CD4-positive, alpha-beta T cell treated with Interleukin-17A for 4 hours (primary cell): ENCODE results near the gene VPS39.
A peak's percentile ranks its signal among the peaks of the same experiment; 100 is the strongest.

Experiments used
- DNase-seq: peaks from one replicate; pipeline ENCODE4 v3.0.0-alpha.2; 2020; ENCODE audit warnings: mixed read lengths

The VPS39 gene

DNA sequence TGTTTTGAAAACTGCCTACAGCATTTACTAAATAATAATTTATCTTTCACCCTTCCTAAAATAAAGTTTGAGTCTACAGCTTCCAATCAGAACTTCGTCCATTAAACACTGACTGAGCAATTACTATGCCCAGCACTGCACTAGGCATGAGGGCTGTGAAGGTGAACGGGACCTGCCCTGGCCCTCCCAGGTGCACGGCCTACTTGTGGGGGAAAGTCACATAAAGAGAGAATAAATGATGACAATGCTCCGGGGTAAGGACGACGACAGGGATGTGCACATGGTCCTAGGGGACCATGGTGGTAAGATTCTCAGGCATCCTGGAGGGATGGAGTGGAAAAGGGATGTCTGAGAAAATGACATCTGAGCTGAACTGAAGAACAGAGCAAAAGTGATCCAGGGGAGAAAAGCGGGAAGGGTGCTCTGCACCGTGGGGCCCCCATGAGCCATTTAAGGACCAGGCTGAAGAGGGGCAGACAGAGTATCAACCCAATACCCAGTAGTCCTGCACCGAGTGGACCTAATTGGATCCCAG is 63.2 kb downstream of the VPS39 start:
- no peak for DNase-seq

DNA sequence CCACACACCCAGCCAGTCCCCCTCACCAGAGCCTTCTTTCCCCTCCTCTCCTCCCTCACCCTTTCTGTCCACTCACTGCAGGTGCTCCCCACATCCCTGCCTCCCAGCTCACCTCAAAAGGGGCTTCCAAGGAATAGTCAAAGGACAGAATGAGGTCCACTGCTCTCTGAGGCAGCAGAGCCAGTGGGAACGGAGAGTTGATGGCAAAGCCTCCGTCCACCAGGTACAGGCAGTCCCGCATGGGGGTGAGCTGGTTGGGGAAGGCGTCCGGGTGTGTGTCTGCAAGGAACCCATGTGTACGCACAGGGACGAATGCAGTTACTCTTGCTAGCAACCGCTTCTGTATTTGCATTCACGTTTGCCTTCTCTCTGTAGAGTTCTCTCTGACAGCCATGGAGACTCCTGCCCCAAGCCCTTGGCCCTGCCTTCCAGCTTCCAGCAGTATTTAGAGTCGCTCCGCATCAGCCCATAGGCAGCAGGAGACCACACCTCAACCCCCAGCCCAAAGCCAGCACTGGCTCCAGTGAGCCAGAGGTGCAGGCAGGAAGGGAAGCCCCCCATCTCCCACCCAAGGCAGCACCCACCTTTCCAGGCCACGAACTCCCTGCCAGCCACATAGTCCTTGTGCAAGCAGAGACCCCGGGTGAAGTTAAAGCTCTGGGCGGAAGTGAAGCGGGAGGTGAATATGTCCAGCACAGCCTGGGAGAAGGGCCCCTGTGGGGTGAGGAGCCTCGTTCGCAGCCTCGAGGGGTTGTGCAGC is 64.1 kb downstream of the VPS39 start:
- DNase-seq: no peak

DNA sequence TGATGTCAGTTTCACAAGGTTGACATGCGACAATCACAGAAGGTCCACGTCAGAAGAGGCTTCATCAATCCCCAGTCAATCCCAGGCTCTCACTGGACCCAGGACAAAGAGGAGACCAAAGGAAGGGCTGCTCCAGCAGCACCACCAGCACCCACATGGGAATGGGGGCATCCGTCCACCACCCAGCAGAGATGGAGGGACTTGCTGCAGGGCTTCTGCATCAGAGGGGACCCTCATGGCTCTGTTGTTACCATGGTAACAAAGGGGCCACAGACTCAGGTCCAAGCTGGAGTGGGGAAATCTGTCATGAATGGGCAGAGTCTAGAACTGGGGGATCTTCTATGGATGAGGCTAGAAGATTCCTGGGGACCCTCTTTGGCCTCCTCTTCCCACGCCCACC is 64.7 kb downstream of the VPS39 start:
- no peak for DNase-seq

DNA sequence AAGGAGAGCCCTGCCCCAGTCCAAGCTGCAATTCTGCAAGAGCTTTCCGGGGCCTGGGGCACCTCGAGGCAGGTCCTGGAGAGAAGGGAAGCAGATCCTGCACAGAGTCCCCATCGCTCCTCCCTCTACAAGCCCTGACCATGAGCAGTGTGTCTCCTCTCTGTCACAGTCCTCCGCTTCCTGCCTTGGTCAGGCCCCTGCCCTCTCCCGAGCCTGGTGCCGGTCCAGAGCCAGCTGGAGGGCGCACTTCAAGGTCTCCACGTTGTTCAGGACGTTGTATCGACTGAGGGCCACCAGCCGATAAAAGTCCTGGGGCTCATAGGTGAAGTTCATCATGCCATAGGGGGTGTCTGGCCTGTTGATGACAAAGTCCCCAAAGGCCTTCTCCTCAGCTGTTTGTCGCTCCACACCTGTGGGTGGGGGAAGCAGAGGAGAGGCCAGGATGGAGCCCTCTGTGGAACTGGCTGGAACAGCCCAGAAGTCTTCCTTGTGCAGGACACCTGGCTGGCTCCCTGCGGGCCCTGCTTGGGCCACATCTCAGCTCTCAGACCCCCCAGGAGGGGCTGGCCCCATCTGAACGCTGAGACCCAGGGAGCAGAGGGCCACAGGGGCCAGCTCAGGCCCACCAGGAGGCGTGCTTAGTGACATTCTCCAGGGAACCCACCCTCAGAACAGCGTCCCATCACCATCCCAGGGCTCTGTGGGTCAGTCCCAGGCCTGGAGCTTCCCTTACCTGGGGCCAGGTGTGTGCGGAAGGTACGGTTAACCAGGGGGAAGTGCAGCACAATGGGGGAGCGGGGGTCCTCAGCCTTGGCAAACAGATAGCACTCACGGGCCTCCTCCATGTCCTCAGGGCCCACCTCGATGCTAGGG is 66.1 kb downstream of the VPS39 start:
- no peak for DNase-seq

DNA sequence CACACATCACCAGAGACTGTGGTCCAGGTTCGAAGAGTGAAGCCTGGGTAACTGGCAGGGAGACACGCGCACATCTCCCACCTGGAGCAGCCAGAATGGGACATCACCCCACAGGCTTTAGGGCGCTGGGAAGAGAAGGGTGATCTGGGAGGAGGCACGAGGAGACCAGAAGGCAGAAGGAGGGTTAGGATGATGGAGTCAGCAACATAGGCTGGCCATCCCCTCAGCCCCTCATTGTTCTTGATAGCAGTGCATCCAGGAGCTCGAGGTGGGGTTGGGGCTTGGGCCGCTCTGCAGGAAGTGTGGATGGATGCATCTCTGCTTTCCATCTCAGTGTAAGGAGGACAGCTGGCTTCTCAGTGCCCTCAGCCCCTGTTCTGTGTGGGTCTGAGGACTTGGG is 66.9 kb downstream of the VPS39 start:
- DNase-seq: no peak

DNA sequence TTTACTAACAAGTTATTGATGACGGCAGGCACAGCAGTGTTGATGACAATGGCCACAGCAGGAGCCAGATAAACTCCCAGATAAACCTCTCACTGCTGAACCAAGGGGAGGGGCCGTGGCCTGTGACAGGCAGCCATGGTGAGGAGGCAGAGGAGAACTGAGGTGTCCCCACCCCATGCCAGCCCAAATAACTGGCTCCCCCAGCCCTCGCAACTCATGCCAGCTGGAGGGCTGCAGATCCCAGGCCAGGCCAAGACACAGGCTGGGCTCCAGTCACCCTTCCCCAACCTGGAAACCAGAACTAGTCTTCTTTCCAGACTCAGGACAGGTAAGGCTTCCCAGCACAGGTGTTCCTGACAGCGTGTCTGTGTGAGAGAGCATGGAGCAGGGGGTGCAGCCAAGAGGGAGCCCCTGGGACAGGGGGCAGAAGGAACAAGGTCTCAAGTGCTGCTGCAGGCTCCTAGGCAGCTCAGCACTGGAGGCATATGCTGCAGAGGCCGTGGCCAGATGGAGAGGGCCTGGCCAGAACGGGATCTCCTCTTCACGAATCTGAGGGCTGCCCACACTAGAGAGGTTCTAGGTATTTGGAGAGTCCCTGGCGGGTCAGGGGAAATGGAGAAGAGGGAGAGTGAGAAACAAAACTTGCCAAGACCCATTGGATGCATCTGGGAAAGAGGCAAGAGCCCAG is 67.6 kb downstream of the VPS39 start:
- no peak for DNase-seq

DNA sequence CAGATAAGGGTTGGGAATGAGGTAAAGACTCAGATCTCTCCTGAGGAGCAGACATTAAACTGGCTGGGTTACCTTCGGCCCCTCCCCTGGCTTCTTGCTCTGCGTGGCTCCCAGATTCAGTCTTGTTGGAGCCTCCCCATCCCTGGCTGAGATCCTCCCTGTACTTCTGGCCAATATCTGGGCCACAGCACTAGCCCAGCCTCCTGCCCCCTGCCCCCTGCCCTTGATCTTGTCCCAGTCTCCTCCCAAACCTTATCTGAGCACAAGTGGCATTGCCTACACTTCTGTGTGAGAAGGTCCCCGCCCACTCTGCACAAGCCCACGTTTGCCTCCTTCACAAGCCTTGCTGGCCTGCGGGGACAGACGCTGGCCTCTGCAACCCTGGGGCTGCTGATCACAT is 68.5 kb downstream of the VPS39 start:
- DNase-seq: no peak

DNA sequence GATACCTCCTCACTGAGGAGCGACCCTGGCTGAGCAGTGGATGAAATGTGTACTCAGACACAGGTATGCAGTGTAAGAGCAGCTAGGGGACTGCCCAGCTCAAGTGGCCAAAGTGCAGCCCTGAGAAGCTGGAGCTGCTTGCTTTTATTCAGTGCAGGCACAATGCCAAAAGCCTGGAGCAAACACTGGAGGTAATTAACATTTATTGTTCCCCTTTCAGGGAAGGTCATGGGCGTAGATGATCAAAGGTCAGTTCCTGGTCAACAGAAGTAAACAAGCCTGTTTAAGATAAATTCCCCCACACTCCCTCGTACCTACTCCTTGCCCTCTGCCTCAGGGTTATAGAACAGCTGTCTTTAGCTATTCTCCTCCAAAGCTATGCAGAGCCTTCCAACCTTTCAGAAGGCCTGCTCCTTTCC is 69.1 kb downstream of the VPS39 start:
- DNase-seq: no peak

DNA sequence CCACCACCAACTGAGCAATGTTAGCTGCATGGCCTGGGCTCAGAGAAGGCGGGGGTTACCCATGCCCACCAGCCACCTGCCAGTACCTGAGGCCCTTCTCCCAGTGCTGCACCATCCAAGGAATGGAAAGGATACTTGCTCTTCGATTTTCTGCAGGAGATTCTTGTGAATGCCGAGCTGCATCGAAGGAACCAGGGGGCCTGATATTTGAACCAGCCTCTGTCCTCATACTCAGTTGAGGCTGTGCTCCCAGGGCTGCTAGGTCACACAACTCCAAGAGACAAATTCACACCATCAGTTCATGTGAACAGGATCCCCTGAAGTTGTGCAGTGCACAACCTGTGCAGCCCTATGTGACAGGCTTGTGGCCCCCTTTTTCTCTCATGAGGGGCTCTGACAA is 69.7 kb downstream of the VPS39 start:
- DNase-seq: no peak

DNA sequence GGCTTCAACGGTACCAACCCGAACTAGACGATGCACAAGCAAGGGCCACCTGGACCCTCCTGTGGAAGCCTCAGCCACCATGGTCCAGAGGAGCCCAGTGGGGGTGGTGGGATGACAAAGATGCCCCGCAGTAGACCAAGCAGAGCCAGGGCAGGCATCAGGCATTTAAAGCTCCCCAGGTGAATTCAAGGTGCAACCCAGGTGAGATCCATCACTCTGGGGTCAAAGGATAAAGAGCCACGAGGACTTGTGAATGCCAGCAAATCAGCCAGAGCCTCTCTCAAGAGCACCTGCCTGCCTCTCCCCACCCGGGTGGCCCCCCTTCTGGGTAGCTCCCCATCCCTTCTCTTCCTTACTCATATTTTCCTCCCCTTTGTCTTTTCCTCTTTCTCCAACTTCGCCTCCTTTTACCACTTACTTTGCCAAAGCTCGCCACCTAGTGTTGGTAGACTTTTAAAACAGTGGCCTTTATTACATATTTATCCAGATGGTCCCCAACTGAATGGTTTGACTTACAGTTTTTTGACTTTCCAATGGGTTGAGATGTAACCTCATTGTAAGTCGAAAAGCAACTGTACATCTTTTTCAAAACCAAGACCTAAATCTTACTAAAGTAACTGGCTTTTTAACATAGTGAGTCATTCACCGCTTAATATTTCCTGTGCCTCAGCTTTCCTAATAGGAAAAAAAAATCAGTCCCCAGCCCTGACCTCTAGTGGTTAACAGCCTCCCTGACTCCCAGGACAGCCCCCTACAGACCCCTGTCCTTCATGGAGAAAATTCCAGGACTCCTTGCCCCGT is 70.4 kb downstream of the VPS39 start:
- no peak for DNase-seq

DNA sequence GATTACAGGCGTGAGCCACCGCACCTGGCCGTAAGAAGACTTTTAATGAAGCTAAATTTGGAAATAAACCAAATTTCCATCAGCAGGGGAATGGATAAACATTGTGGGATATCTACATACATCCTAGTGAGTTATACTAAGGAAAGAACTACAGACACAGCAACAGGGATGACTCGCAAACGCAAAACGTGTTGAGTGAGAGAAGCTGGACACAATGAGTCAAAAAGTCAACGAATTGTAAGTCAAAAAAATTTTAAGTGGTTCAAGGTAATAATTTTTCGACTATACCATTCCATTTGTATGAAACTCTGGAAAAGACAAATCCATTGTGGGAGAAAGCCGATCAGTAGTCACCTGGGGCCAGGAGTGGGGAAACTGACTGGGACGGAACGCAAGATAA is 71.6 kb downstream of the VPS39 start:
- no peak for DNase-seq

DNA sequence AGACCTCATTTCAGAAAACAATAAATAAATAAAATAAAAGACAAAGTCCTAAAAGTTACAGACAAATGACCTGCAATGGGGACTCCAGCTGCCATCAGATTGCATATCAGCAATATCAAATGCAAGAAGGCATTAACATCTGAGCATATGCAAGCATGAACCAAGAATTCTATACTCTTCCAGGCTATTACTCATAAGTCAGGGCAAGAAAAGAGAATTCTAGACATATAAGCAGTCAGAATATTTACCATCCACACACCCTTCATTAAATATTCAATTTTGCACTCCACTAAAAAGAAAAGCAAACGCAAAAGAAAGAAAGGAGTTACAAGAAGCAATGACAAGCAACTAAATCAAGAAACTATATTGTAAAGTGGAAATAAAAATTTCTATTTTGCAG is 72.8 kb downstream of the VPS39 start:
- DNase-seq: no peak

DNA sequence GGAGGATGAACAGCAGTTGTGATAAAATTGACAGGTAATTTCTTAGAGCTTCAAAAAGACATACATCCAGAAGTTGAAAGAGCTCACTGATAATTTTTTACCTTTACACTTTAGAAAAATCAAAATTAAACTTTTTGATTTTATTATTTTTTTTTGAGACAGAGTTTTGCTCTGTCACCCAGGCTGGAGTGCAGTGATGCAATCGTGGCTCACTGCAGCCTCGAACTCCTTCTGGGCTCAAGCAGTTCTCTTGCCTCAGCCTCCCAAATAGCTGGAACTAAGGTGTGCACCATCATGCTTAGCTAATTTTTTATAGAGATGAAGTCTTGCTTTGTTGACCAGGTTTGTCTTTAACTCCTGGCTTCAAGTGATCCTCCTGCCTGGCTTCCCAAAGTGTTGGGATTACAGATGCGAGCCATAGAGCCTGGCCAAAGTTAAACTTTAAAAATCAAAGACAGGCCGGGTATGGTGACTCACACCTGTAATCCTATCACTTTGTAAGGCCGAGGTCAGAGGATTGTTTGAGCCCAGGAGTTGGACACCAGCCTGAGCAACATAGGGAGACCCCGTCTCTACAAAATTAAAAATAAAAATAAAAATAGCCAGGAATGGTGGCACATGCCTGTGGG is 73.4 kb downstream of the VPS39 start:
- DNase-seq: no peak

DNA sequence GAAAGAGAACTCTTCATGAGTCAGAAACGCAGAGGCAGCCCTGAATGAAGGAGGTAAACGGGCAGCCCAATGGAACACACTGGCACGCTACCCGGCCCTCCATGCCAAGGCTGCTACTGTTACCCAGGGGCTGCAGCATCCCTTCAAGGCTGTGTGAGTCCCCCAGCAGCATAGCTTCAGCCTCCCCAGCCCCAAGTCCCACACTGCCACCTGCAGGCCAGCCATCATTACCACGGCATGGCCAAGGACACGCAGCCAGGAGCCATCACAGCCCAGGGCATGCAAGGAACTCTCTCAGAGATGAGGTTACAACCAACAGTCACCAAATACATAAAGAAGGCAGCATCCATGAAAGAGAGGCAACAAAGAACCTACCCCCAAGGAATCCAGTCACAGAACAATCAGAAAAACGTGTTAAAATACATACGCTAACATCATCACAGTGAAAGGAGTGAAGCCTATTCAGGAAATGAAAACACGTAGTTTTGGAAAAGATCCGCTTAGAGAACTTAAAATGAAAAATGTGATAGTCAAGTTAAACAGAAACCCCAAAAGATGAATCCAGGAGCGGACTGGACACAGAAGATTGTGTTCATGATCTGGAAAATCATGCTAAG is 74.1 kb downstream of the VPS39 start:
- DNase-seq: peak; percentile 47

DNA sequence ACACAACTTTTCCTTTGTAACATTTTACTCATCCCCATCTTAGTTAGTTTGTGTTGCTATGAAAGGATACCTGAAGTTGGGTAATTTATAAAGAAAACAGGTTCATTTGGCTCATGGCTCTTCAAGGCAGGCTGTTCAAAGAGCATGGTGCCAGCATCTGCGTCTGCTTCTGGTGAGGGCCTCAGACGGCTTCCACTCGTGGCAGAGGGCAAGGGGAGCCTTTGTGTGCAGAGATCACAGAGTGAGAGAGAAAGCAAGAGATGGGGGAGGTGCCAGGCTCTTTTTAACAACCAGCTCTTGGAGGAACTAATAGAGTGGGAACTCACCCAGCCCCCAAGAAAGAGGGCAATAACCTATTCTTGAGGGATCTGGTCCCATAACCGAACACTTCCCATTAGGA is 74.7 kb downstream of the VPS39 start:
- no peak for DNase-seq

DNA sequence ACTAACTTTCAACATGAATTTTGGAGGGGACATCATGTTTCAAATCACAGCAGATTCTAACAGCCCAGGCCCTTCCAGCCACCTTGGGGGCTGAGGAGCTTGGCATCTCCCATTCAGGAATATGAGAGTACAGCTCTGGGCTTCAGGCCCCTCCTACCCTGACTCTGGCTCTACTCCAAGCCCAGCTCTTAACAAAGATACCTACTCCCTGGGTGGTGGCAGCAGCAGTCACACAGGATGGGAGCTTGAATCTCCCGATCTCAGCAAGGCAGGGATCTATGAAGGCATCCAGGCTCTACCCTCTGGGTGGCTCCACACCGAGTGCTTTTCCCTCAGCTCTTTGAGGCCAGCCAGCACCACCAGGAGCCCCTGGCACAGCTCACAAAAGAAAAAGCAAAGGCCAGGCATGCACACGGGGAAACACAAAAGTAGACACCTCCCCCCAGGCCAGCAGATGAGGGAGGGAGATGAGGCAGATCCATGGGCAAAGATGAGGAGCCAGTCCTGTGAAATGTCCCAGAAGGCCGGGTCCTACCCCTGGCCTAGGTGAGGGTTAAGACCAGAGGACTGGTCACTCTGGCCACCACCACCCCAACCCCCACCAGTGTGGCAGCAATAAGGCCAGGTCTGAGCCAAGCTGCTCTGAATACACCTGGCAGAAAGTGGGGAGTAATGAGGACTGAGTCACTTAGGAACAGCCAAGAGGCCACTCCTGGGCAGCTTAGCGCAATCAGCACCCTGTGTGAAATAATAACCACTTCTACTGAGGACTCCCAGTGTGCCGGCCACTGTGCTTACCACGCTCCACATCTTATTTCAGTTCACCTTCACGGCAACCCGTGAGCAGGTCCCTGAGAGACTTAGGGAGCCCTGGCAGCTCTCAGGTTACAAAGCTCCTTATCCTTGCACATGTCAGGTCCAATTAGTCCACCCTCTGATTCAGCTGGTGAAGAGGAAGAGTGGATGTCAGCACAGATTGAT is 76.0 kb downstream of the VPS39 start:
- no peak for DNase-seq

DNA sequence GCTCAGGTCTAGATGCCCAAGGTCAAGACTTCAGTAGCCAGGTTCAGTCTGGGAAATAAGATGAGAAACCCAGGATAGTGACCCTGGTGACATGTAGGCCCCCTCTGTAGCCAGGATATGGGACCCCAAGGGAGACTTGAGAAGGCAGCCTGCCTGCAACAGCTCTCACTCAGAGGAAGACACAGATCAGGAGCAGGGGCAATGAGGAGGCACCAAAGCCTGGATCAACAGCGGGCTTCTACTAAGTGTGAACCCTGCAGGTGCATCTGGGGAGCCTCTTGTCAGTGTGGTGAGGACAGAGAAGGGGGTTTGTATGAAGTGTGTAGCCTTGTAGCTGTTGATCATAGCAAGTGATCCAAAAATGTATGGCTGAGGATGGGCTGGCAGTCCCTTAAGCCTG is 77.1 kb downstream of the VPS39 start:
- no peak for DNase-seq

DNA sequence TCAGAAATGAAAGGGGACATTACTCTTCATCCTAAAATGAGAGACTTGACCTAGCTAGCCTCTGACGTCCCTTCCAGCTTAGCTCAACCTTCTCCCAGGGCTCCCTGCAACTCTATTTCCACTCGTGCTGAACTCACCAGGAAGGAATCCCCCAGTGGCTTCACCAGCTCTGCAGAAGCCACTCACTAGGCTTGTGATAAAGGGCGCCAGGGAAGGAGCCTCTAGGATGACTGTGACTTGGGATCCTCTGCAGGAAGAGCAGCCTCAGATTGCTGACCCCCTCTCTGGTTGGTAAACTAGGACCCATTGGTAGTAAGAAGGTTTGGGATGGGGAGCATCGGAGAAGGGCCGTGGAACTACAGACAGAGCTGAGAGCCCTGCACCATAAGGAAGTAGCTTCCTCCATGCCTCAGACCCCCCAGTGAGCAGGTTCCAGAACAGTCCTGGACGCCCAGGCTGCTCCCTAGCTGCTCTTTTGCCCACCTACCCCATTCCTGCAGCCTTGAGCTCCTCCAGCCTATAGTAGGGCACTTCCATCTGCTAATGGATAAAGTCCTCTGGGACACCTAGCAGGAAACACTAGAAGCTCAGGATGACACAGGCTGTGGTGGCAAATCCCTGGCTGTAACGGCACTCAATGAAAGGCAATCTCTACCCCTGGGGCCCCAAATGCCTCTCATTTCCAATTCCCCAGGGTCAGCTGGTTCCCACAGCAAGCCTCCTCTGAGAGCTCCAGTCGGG is 77.7 kb downstream of the VPS39 start:
- DNase-seq: no peak

DNA sequence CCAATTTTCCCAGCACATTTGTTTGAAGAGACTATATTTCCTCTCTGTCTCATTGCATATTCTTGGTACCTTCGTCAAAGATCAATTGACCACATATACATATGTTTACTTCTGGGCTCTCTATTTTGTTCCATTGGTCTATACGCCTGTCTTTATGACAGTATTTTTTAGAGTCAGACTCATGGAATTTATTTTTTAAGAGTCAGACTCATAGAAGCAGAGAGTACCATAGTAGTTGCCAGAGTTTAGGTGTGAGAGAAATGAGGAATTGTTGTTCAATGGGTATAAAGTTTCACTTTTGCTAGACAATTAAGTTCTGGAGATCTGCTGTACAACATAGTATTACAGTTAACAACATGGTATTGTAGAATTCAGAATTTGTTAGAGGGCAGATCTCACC is 78.7 kb downstream of the VPS39 start:
- no peak for DNase-seq

DNA sequence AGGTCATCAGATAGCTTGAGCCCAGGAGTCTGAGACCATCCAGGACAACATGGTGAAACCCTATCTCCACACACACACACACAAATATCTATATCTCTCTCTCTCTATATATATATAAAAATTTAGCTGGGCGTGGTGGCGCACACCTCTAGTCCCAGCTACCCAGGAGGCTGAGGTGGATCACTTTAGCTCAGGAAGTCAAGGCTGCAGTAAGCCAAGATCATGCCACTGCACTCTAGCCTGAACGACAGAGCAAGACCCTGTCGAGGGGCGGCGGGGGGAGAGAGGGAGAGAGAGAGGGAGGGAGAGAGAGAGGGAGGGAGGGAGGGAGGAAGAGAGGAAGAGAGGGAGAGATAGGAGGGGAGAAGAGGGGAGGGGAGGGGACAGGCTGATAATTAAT is 79.6 kb downstream of the VPS39 start:
- no peak for DNase-seq
